HG02571 (cell line): ENCODE results near the gene INO80.
"Not testable (repeated sequence)": the region's sequence is repeated elsewhere in the genome, so short reads cannot be mapped to it uniquely, and the experiment has no call there.

Experiments used
- ATAC-seq: cut with Tn5 transposase; IDR thresholded peaks from one replicate; pipeline ENCODE4 v1.9.1; 2021; ENCODE audit warnings: mild to moderate bottlenecking, moderate library complexity; ENCODE audit not compliant: unreplicated experiment

The INO80 gene, protein sequence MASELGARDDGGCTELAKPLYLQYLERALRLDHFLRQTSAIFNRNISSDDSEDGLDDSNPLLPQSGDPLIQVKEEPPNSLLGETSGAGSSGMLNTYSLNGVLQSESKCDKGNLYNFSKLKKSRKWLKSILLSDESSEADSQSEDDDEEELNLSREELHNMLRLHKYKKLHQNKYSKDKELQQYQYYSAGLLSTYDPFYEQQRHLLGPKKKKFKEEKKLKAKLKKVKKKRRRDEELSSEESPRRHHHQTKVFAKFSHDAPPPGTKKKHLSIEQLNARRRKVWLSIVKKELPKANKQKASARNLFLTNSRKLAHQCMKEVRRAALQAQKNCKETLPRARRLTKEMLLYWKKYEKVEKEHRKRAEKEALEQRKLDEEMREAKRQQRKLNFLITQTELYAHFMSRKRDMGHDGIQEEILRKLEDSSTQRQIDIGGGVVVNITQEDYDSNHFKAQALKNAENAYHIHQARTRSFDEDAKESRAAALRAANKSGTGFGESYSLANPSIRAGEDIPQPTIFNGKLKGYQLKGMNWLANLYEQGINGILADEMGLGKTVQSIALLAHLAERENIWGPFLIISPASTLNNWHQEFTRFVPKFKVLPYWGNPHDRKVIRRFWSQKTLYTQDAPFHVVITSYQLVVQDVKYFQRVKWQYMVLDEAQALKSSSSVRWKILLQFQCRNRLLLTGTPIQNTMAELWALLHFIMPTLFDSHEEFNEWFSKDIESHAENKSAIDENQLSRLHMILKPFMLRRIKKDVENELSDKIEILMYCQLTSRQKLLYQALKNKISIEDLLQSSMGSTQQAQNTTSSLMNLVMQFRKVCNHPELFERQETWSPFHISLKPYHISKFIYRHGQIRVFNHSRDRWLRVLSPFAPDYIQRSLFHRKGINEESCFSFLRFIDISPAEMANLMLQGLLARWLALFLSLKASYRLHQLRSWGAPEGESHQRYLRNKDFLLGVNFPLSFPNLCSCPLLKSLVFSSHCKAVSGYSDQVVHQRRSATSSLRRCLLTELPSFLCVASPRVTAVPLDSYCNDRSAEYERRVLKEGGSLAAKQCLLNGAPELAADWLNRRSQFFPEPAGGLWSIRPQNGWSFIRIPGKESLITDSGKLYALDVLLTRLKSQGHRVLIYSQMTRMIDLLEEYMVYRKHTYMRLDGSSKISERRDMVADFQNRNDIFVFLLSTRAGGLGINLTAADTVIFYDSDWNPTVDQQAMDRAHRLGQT (N-terminal part only)

DNA sequence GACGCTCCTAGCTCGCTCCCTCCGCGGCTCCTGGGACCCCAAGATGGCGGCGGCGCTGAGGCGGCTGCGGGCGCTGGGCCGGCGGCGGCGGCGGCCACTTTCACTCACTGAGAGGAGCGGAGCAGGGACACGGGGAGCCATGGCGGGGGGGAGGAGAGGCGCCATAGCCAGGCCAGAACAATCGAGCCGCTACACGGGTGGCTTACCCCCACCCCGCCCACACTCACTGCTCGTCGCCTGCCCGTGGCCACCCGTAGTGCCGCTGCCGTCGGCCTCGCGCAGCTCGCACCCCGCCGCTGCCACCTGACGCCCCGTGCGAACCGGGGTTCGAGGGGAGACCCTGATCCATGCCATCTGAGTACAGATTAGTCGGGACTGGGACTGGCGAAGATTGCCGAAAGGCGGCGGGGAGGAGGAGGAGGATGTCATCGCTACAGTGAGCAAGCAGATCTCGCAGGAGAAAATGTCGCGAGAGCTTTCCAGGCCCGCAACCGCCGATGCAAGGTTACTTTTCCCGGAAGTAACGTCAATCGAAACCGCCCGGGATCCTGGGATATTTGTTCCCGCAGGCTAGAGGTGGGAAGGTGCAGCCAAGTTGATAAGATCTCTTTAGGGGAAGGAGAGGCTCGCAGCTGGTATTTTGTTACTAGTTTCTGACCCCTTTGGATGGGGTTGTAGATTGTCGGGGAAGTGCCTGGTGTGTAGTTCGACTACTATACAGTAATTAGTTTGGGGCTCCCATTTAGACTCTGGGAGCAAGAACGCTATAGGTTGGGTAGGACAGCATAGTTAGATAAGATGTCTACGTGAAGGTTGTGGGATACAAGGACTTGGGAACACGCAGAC is at the start of gene INO80:
Gene INO80, minus strand, starts transcription at position 165 of the 846 bp plus-strand sequence. CDS start 19,970 bp downstream, outside the sequence.
- ATAC-seq, result peak; percentile 71

DNA sequence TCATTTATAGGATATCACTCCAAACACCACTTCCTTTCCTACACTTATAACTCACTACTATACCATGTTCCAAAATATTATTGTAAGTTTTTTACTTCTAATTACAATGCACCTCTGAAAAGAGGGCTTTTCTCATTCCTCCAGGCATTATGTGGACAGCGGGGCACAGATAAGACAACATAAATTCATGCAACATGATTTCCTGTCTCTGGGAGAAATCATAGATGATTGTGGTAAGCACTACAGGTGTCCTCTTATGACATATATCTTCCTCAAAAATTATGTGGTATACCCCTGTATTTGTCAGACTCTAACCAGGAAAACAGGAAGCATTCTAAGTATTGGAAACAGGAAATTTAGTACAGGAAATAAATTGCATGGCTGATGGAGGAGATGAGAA is 45.7 kb upstream of the INO80 start:
- no peak for ATAC-seq

DNA sequence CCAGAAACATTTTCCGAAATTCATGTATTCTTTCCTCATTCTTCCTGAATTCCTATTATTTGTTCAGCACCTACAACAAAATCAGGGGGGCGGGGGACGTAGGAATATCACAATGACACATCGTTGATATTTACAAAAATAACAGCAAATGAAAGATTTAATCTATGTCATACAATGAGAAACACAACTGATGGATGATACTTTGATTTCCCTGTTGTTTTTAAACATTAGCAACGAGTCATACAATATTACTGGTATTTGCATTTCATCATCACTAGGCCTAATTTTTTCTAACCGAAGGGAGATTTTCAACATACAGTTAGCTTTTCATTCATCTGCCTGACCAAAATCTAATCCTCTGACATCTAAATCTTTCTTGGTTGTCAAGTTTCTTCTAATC is 45.3 kb upstream of the INO80 start:
- ATAC-seq, result no peak

DNA sequence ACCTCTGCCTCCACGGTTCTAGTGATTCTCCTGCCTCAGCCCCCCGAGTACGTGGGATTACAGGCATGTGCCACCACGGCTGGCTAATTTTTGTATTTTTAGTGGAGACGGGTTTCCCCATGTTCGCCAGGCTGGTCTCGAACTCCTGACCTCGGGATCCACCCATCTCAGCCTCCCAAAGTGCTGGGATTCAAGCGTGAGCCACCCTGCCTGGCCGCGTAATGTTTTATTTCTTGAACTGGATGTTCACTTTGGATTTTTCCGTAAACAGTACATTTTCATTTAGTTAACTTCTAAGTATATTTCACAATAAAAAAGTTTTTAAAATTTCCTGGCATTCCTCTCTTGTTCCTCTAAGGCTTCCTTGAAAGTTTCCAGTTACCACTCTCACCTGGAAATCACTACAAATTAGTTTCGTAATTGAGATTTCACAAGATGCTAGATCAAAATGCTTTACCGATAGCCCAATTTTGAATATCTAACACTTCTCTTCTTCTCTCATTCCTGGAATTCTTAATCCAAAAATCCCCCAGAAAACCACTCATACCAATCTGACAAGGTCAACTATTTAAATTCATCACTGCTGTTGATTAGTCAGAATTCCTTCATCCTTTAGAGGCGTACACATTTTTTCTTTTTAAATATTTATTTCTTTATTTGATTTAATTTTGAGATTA is 44.7 kb upstream of the INO80 start:
- ATAC-seq, result no peak

DNA sequence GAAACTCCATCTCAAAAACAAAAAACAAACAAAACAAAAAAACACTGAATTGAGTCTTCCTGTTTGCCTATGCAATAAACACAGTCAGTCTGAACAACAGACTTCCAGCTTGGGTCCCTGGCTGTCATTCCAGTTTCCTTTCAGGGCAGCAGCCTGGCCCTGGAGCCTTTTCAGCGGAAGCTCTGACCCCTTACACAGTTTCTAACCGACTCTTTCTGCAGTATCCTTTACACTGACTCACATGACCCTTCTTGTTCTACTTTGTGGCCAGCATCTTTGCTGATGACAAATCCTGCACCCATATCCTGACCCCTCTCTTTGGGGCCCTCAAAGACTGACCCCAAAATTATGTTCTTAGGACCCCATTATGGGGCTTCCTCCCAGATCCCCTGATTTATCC is 38.3 kb upstream of the INO80 start:
- no peak for ATAC-seq

DNA sequence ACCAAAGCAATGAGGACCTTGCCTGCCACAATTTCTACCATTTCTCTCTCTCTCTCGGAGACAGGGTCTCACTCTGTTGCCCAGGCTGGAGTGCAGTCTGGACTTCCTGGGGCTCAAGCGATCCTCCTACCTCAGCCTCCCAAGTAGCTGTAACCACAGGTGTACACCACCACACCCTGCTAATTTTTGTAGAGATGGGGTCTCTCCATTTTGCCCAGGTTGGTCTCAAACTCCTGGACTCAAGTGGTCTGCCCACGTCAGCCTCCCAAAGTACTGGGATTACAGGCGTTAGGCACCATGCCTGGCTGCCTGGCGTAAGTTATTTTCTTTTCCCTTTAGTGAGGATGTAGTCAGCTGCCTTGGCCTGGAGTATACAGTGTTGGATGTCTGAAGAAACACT is 37.7 kb upstream of the INO80 start:
- ATAC-seq, result no peak

DNA sequence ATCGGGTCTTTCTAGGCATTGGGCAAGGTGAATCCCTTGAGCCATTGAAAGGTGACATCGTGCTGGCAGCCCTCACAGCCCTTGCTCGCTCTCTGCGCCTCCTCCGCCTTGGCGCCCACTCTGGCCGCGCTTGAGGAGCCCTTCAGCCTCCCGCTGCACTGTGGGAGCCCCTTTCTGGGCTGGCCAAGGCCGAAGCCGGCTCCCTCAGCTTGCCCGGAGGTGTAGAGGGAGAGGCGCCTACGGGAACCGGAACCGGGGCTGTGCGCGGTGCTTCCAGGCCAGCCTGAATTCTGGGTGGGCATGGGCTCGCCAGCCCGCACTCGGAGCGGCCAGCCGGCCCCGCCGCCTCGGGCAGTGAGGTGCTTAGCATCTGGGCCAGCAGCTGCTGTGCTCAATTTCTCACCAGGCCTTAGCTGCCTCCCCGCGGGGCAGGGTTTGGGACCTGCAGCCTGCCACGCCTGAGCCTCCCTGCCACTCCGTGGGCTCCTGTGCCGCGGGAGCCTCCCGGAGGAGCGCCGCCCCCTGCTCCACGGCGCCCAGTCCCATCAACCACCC is 35.4 kb upstream of the INO80 start:
- ATAC-seq, result no peak

DNA sequence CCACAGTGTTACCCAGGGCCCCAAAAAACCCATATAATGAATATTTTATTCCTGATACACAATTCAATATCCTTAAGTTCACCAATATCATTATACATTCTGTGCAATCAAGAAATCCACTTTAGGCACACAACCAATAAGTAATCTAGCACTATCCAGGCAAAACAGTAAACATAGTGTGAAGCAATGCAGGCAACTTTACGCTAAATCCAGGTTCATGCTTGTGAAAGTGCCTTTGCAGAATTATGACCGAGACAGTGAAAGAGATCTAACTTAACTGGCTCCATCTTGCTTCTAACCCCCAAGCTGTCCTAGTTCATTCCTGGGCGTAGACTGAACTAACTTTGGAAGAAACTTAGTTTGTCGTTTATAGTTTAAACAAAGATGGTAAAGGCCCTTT is 34.2 kb upstream of the INO80 start:
- ATAC-seq, result no peak

DNA sequence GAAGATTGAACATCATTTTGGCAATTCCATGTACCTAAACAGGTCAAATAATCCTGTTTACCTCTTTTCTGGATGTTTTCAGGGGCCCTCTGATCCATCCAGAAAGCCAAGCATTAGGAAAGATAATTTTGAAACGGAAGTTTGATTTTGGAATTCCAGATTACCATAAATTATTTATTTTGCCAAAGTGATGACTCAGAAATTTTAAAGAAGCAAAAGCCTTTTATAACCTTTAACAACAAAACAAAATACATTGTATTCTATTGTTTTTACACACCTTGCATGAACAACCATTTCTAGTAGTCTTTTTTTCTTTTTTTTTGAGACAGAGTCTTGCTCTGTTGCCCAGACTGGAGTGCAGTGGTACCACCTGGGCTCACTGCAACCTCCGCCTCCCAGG is 32.0 kb upstream of the INO80 start:
- ATAC-seq, result no peak

DNA sequence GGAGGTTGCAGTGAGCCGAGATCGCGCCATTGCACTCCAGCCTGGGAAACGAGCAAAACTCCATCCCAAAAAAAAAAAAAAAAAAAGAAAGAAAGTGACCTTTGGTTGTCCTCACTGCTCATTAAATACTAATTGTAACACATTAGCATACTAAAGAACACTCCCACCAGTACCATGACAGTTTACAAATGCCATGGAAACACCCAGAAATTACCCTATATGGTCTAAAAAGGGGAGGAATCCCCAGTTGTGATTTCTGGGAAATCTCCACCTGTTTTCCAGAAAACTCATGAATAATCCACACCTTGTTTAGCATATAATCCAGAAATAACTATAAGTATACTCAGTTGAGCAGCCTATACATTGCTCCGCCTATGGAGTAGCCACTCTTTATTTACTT is 23.5 kb upstream of the INO80 start:
- no peak for ATAC-seq

DNA sequence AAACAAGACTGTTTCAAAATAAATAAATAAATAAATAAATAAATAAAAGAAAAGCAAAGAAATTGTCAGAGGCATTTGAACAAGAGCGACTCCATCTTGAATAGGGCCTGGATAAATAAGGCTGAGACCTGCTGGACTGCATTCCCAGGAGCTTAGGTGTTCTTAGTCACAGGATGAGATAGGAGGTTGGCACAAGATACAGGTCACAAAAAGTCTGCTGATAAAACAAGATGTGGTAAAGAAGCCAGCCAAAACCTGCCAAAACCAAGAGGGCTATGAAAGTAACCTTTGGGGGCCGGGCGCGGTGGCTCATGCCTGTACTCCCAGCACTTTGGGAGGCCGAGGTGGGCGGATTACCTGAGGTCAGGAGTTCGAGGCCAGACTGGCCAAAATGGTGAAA is 23.0 kb upstream of the INO80 start:
- ATAC-seq, result not testable (repeated sequence)

DNA sequence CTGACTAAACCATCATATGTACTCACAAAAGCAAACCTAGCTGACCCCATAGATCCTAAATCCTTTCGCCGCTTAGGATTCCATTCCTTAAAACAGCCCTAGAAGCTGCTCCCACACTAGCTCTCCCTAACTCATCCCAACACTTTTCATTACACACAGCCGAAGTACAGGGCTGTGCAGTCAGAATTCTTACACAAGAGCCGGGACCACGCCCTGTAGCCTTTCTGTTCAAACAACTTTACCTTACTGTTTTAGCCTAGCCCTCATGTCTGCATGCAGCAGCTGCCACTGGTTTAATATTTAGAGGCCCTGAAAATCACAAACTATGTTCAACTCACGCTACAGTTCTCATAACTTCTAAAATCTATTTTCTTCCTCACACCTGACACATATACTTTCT is 19.5 kb upstream of the INO80 start:
- ATAC-seq, result not testable (repeated sequence)

DNA sequence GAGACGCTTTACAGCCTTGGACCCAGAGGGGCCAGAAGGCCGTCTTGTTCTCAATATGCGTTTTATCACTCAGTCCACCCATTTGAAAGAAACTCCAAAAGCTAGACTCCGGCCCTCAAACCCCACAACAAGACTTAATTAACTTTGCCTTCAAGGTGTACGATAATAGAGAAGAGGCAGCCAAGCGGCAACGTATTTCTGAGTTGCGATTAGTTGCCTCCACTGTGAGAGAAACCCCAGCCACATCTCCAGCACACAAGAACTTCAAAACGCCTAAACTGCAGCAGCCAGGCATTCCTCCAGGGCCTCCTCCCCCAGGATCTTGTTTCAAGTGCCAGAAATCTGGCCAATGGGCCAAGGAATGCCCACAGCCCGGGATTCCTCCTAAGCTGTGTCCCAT is 17.4 kb upstream of the INO80 start:
- no peak for ATAC-seq

DNA sequence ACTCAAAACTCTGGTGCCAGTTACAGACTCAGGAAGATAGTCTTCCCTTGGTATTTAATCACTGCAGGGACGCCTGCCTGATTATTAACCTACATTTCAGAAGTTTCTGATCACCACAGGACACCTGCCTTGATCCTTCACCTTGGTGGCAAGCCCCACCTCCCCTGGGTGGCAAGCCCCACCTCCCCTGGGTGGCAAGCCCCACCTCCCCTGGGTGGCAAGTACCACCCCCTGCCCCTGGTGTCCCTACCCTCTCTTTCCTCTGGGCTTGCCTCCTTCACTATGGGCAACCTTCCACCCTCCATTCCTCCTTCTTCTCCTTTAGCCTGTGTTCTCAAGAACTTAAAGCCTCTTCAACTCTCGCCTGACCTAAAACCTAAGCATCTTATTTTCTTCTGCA is 16.0 kb upstream of the INO80 start:
- ATAC-seq, result not testable (repeated sequence)

DNA sequence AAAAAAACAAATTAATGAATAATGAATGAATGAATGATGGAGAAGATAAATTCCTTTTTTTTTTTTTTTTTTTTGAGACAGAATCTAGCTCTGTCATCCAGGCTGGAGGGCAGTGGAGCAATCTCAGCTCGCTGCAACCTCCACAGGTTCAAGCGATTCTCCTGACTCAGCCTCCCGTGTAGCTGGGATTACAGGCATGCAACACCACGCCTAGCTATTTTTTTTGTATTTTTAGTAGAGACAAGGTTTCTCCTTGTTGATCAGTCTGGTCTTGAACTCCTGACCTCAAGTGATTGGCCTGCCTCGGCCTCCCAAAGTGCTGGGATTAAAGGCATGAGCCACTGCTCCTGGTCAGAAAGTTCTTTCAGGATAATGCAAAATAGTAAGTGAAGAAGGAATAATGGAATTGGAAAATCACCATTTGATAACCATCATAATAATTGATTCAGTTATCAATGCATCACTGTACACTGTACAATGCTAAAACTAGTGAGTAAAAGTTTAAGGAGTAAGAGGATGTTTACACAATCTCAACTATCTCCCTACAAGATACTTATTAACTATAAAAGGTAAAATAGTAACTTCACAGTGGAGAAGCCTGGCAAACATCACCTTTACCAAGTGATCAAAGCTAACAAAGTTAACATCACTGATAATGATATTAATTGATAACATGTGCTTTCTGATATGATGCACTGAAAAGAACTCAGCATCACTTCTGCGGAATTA is 12.3 kb upstream of the INO80 start:
- no peak for ATAC-seq

DNA sequence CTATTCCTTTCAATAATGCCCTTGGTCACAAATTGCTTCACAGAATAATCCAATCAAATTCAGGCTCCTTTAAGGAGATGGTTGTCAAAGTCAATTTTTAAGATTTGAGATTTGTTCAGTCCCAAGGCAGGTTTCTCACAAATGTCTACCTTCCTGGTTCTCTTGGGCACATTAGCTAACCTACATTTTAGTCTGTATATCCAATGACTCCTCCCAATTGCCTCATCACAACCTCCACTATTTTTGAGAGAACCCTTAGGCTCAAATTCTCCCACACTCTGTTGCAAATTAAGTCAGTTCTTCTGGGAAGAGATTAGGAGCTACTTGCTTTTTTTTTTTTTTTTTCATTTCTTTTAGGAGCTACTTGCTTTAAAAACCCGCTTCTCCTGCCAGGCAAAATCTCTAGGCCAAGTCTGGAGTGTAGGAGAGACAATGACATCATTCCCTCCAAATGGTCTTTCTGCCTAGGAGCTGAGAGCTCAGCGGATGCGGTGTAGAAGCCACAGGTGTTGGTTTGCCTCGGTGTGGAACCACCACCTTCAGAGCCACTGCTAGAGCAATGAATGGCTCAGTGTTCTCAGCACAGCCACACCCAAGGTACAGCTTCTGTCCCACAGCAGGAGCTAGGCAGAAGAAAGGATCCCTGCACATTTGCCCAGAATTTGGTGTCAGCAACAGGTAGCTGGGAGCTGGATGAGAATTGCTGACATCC is 10.0 kb upstream of the INO80 start:
- ATAC-seq, result no peak

DNA sequence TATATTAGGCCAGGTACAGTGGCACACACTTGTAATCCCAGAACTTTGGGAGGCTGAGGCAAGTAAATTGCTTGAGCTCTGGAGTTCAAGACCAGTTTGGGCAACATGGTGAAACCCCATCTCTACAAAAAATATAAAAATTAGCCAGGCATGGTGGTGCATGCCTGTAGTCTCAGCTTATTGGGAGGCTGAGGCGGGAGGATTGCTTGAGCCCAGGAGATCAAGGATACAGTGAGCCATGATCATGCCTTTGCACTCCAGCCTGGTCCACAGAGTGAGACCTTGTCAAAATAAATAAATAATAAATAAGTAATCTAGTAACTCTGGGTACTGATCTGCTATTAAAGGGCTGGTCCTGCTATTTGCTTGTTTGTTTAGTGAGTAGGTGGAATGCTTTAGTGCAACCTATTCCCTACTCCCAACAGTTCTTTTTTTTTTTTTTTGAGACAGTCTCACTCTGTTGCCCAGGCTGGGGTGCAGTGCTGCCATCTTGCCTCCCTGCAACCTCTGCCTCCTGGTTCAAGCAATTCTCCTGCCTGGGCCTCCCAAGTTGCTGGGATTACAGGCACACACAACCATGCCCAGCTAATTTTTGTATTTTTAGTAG is 9.1 kb upstream of the INO80 start:
- ATAC-seq, result no peak

DNA sequence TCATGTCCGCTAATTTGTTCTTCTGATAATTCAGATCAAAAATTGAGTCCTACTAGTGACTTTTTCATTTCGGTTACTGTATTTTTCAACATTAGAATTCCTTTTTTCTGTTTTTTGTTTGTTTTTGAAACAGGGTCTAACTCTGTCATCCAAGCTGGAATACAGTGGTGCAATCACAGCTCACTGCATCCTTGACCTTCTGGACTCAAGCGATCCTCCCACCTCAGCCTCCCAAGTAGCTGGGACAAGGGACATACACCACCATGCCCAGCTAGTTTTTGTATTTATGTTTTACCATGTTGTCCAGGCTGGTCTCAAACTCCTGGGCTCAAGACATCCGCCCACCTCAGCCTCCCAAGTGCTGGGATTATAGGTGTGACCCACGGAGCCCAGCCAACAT is 8.0 kb upstream of the INO80 start:
- ATAC-seq, result no peak
